Cardiac septum (tissue), 1 donor: ENCODE measurements around the gene MAPRE2. TPM values are rescaled to one million over a fixed set of nuclear protein-coding genes. Genes with fewer than 3 reads are reported as not detected.

Source experiments
- DNase-seq: peaks from one replicate; pipeline ENCODE4 v3.0.0-alpha.2; 2020; ENCODE audit warnings: low spot score
- intact Hi-C: fragments of 100-400 bp; cut with DNase I; formaldehyde crosslinking; loops from one replicate; pipeline ENCODE4 v1.14.0; 2022
- total RNA-seq: library from RNA; stranded (reverse); fragmentation: NEBNext Ultra II Directional; extraction: Animal tissue kit (Norgen Biotek cat#: 25700); gene quantifications from one replicate; pipeline ENCODE4 v1.2.1, GENCODE V29; 2021
- donor health status: DM: no; HTN: no; CAD: no.

MAPRE2 gene
- total RNA-seq, 1 donor from 2014 or later = 164 TPM

GRCh38 chr18:35055726-35056125 lies 14.5 kb downstream of the MAPRE2 start:
- intact Hi-C loops = no loop called here
- no peak for DNase-seq

- intact Hi-C loops = no loop called here
- DNase-seq = no peak
These were observed 18.2 kb downstream of the MAPRE2 start for GRCh38 chr18:35059280-35059927.

- DNase-seq = no peak
- intact Hi-C loops = no loop called here
These were observed 19.1 kb downstream of the MAPRE2 start for GRCh38 chr18:35060122-35060815.

- intact Hi-C loops = no loop called here
- DNase-seq = no peak
These were observed 20.1 kb downstream of the MAPRE2 start for GRCh38 chr18:35061336-35061735.

DNA sequence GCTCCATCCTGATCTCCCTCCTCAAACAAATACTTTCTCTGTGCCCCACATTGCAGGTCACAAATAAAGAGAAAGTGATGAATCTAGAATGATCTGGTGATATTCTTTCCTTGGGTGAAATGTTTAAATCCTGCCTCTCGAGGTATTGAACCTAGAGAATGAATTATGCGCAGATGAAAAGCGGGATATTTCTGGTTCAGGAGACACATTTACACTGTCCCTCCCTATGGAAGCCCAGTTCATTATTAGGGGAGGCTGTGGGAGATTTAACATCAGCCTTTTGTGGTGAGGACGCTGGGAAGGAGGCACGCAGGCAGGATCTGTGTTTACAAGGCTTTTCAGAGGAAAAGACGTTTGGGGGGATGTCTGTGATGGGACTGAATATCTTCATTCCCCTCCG lies 20.6 kb downstream of the MAPRE2 start:
- intact Hi-C loops = no loop called here
- no peak for DNase-seq

GRCh38 chr18:35062408-35062807 lies 21.2 kb downstream of the MAPRE2 start:
- intact Hi-C loops = no loop called here
- no peak for DNase-seq

- no peak for DNase-seq
- intact Hi-C loops = no loop called here
These were observed 22.9 kb downstream of the MAPRE2 start for GRCh38 chr18:35063875-35064690.

DNA sequence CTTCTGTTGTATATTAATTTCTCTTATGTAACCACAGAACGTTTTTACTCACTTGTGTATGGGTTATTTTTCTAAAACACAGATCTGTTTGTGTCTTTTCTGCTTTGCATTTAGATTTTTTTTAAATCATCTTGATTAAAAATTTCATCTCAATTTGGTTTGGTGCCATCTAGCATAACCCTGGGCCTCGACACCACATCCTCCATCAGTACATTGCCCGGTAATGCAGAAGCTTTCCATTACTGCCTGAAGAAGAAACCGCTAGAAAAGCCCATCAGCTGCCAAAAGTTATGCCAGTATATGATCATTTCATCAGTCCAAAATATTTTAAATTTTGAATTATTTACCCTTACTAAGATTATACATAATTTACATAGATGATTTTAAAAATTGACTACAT lies 26.2 kb downstream of the MAPRE2 start:
- no peak for DNase-seq
- intact Hi-C loops = no loop called here

GRCh38 chr18:35071819-35072247 lies 30.6 kb downstream of the MAPRE2 start:
- intact Hi-C loops = loop anchor here (5.0 kb wide), 1 partner anchor 45 kb away; no protein-coding TSS in a partner anchor
- no peak for DNase-seq

DNA sequence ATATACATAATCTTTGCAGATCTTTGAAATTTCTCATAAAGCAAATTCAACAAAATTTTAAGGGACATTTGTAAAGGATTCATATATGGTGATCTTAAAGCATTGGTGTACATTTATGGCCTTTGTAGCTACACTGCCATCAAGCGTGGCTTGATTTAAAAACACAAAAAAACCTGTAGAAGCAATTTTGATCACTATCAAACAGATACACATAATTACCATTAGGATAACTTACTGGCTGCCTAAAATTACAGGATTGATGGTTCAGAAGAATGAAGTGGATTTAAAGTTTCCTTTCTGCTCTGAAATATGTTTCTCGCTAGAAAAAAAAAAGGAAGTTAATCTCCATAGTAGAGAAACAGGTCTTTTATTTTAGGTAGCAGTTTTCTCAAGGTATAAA lies 31.4 kb downstream of the MAPRE2 start:
- no peak for DNase-seq
- intact Hi-C loops = loop anchor here (5.0 kb wide), 1 partner anchor 45 kb away; no protein-coding TSS in a partner anchor

GRCh38 chr18:35073186-35074105 lies 32.2 kb downstream of the MAPRE2 start:
- no peak for DNase-seq
- intact Hi-C loops = loop anchor here (5.0 kb wide), 1 partner anchor 44 kb away; no protein-coding TSS in a partner anchor

DNA sequence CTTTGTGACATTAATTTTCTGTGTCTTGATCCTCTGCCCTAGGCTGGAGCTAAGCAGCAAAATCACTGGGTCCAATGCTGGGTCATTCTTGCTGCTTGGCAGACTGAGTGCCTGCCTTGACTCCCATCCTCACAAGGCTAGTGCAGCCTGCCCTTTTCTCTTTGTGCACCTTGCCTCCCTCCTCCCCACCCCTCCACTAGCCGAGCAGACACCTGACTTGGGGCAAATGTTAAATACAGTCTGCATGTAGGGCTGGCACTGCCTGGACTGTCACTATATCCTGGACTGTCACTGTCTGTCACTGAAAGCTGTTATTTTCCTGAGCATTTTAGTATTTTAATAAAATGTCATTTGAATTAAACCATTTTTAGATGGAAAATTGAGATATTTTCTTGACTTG lies 33.4 kb downstream of the MAPRE2 start:
- intact Hi-C loops = loop anchor here (5.0 kb wide), 1 partner anchor 43 kb away; no protein-coding TSS in a partner anchor
- DNase-seq = no peak

- intact Hi-C loops = loop anchor here (5.0 kb wide), 1 partner anchor 33 kb away; the partner anchor contains the start of gene MAPRE2
- no peak for DNase-seq
These were observed 33.9 kb downstream of the MAPRE2 start for GRCh38 chr18:35075132-35075531.

- intact Hi-C loops = loop anchor here (5.0 kb wide), 1 partner anchor 34 kb away; the partner anchor contains the start of gene MAPRE2
These were observed 35.1 kb downstream of the MAPRE2 start for GRCh38 chr18:35076135-35076924.

DNA sequence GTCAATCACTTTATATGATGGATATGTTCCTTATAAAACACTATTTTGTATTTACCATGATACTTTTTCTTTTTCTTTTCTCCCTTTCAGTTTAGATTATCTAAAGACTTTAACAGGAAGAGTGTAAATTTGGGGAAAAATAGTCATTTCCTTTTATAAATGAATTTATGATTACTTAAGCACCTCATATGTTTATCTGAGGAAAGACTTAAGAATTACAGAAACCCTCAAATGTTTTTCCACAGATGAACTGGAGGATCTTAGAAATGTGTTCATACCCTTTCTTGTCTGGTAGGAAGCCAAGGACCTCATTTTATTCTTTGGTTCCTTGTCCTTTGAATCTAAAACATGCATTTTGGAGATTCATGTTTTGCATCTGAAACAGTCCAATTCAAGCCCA lies 36.7 kb downstream of the MAPRE2 start:
- intact Hi-C loops = loop anchor here (5.0 kb wide), 1 partner anchor 36 kb away; the partner anchor contains the start of gene MAPRE2
- DNase-seq = no peak

More at GRCh38 chr18:35076135-35076924, 35.1 kb downstream of the MAPRE2 start:
- no peak for DNase-seq

DNA sequence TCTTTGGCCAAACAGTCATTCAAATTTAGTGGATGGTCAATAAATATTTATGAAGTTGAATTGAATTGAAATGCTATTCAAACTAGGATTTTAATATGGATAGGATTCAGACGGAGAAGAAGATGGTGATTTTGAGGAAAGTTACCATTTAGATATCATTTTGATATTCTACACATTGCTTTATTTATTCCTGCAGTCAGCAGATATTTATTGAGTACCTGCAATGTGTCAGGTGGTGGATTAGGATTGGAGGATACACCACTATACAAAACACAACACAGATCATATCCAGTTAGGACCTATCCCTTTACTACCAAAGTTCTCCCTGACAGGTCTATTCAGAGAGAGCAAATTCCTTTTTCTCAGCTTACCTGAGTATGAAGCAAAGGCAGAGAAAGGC lies 38.8 kb downstream of the MAPRE2 start:
- intact Hi-C loops = no loop called here
- no peak for DNase-seq

DNA sequence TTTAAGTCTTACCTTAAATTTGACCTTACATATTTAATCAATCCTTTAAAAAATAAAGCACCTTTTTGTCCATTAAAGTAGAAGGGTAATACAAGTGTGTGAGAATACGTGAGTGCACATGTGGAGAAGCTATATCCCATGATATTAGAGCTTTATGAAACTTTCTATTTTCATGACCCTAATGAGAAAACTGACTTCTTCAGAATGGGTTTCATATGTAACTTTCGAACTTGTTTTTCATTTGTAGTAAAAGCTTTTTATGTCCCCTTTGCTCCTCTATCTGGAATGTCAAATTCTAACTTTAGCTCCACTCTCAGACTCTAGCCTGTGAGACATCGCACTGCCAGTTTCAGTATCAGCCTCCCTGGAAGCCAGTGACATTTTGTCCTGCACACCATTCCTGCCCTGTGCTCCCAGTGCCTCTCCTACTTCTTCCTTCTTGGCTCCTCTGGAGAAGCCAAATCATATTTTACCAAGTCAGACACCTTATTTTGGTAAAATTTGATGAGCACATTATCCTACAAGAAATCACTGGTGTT lies 42.0 kb downstream of the MAPRE2 start:
- intact Hi-C loops = no loop called here
- no peak for DNase-seq
